Measurements from ENCODE around the gene LINGO1. TPM values are rescaled to one million over a fixed set of nuclear protein-coding genes. Genes with fewer than 3 reads are reported as not detected.

The LINGO1 gene
- total RNA-seq, 1 donor, result 1.1 TPM

GRCh38 chr15:77629070-77630030 lies 3.4 kb downstream of the LINGO1 start:
- peak; percentile 76 for DNase-seq (ENCODE audit: insufficient read length, low spot score, missing footprints)
- H3K36me3 ChIP-seq (ENCODE audit: insufficient read depth, low read length), result no peaks in the 10 kb centered on the region
- no peak overlapping the region for H3K4me2 ChIP-seq (ENCODE audit: insufficient read depth, low read length)
- H3K4me1 ChIP-seq (ENCODE audit: insufficient read depth, low read length), result peaks cover 4% of the 10 kb centered on the region
- H3K4me3 ChIP-seq (ENCODE audit: insufficient read depth, low read length), result no peak overlapping the region
- no peak overlapping the region for H3K27ac ChIP-seq (ENCODE audit: low read depth, low read length)
- no peak overlapping the region for H2AFZ ChIP-seq (ENCODE audit: low read length)
- H3K27me3 ChIP-seq (ENCODE audit: insufficient read depth, low read length), result peaks cover 43% of the 10 kb centered on the region
- H3K79me2 ChIP-seq (ENCODE audit: insufficient read depth, low read length), result no peaks in the 10 kb centered on the region
- no peaks in the 10 kb centered on the region for H4K20me1 ChIP-seq (ENCODE audit: insufficient read depth, low read length)
- no peaks in the 10 kb centered on the region for H3K9me3 ChIP-seq (ENCODE audit: low read depth, low read length)
- no peak for TF ChIP-seq CTCF (IDR thresholded peaks at IDR 0.05; ENCODE audit: extremely low read depth, low read depth, low read length)

GRCh38 chr15:77628010-77628409 lies 4.7 kb downstream of the LINGO1 start:
- no peak overlapping the region for H3K4me3 ChIP-seq (ENCODE audit: insufficient read depth, low read length)
- H3K27ac ChIP-seq (ENCODE audit: low read depth, low read length), result no peak overlapping the region
- H3K27me3 ChIP-seq (ENCODE audit: insufficient read depth, low read length), result peaks cover 40% of the 10 kb centered on the region
- H2AFZ ChIP-seq (ENCODE audit: low read length), result no peak overlapping the region
- no peak for DNase-seq (ENCODE audit: insufficient read length, low spot score, missing footprints)
- TF ChIP-seq CTCF (IDR thresholded peaks at IDR 0.05; ENCODE audit: extremely low read depth, low read depth, low read length), result no peak
- peaks cover under 1% of the 10 kb centered on the region for H3K4me1 ChIP-seq (ENCODE audit: insufficient read depth, low read length)
- H3K9me3 ChIP-seq (ENCODE audit: low read depth, low read length), result no peaks in the 10 kb centered on the region
- no peaks in the 10 kb centered on the region for H4K20me1 ChIP-seq (ENCODE audit: insufficient read depth, low read length)
- no peak overlapping the region for H3K4me2 ChIP-seq (ENCODE audit: insufficient read depth, low read length)
- H3K79me2 ChIP-seq (ENCODE audit: insufficient read depth, low read length), result no peaks in the 10 kb centered on the region
- no peaks in the 10 kb centered on the region for H3K36me3 ChIP-seq (ENCODE audit: insufficient read depth, low read length)

- H3K9me3 ChIP-seq (ENCODE audit: low read depth, low read length), result no peaks in the 10 kb centered on the region
- H2AFZ ChIP-seq (ENCODE audit: low read length), result no peak overlapping the region
- no peaks in the 10 kb centered on the region for H3K4me1 ChIP-seq (ENCODE audit: insufficient read depth, low read length)
- H3K27ac ChIP-seq (ENCODE audit: low read depth, low read length), result no peak overlapping the region
- TF ChIP-seq CTCF (IDR thresholded peaks at IDR 0.05; ENCODE audit: extremely low read depth, low read depth, low read length), result no peak
- H3K4me3 ChIP-seq (ENCODE audit: insufficient read depth, low read length), result no peak overlapping the region
- DNase-seq (ENCODE audit: insufficient read length, low spot score, missing footprints), result peak; percentile 84
- H3K79me2 ChIP-seq (ENCODE audit: insufficient read depth, low read length), result no peaks in the 10 kb centered on the region
- H3K27me3 ChIP-seq (ENCODE audit: insufficient read depth, low read length), result peaks cover 38% of the 10 kb centered on the region
- no peaks in the 10 kb centered on the region for H3K36me3 ChIP-seq (ENCODE audit: insufficient read depth, low read length)
- H4K20me1 ChIP-seq (ENCODE audit: insufficient read depth, low read length), result no peaks in the 10 kb centered on the region
- no peak overlapping the region for H3K4me2 ChIP-seq (ENCODE audit: insufficient read depth, low read length)
Measured at GRCh38 chr15:77627581-77627980, 5.1 kb downstream of the LINGO1 start.

- no peaks in the 10 kb centered on the region for H3K36me3 ChIP-seq (ENCODE audit: insufficient read depth, low read length)
- H3K4me1 ChIP-seq (ENCODE audit: insufficient read depth, low read length), result no peaks in the 10 kb centered on the region
- DNase-seq (ENCODE audit: insufficient read length, low spot score, missing footprints), result no peak
- TF ChIP-seq CTCF (IDR thresholded peaks at IDR 0.05; ENCODE audit: extremely low read depth, low read depth, low read length), result no peak
- no peak overlapping the region for H2AFZ ChIP-seq (ENCODE audit: low read length)
- H3K27me3 ChIP-seq (ENCODE audit: insufficient read depth, low read length), result peaks cover 36% of the 10 kb centered on the region
- H3K9me3 ChIP-seq (ENCODE audit: low read depth, low read length), result no peaks in the 10 kb centered on the region
- H3K4me2 ChIP-seq (ENCODE audit: insufficient read depth, low read length), result no peak overlapping the region
- H4K20me1 ChIP-seq (ENCODE audit: insufficient read depth, low read length), result no peaks in the 10 kb centered on the region
- no peak overlapping the region for H3K4me3 ChIP-seq (ENCODE audit: insufficient read depth, low read length)
- no peak overlapping the region for H3K27ac ChIP-seq (ENCODE audit: low read depth, low read length)
- no peaks in the 10 kb centered on the region for H3K79me2 ChIP-seq (ENCODE audit: insufficient read depth, low read length)
Measured at GRCh38 chr15:77627067-77627466, 5.6 kb downstream of the LINGO1 start.
